ENCODE results near the gene SERPINB1. TPM values are rescaled to one million over a fixed set of nuclear protein-coding genes. Genes with fewer than 3 reads are reported as not detected.

The SERPINB1 gene
- total RNA-seq, 2 experiments from 2014 or later = 58.3 to 58.4 TPM

GRCh38 chr6:2786269-2786668 is 55.4 kb downstream of the SERPINB1 start:
- CTCF ChIA-PET = no interaction called here
- TF ChIP-seq, protein P1, sequence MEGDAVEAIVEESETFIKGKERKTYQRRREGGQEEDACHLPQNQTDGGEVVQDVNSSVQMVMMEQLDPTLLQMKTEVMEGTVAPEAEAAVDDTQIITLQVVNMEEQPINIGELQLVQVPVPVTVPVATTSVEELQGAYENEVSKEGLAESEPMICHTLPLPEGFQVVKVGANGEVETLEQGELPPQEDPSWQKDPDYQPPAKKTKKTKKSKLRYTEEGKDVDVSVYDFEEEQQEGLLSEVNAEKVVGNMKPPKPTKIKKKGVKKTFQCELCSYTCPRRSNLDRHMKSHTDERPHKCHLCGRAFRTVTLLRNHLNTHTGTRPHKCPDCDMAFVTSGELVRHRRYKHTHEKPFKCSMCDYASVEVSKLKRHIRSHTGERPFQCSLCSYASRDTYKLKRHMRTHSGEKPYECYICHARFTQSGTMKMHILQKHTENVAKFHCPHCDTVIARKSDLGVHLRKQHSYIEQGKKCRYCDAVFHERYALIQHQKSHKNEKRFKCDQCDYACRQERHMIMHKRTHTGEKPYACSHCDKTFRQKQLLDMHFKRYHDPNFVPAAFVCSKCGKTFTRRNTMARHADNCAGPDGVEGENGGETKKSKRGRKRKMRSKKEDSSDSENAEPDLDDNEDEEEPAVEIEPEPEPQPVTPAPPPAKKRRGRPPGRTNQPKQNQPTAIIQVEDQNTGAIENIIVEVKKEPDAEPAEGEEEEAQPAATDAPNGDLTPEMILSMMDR (IDR thresholded peaks at IDR 0.05) = no peak
- H3K4me1 ChIP-seq (ENCODE audit: insufficient read depth, low read length) = peaks cover 5% of the 10 kb centered on the region
- no peaks in the 10 kb centered on the region for H3K27me3 Mint-ChIP-seq
- H3K4me1 Mint-ChIP-seq (ENCODE audit: low read depth) = peaks cover 43% of the 10 kb centered on the region
- H3K9me3 Mint-ChIP-seq = no peaks in the 10 kb centered on the region
- intact Hi-C loops (cut with DNase I, micrococcal nuclease) = no loop called here
- H3K27ac Mint-ChIP-seq = no peak overlapping the region
- H3K27ac ChIP-seq (ENCODE audit: low read depth in 1 of 2, low read length in 2 of 2) = no peak overlapping the region
- no peaks in the 10 kb centered on the region for H3K9me3 ChIP-seq (ENCODE audit: control insufficient read depth in 1 of 2, insufficient read depth in 1 of 2, low read length in 2 of 2)
- POLR2A ChIA-PET = no interaction called here
- DNase-seq (no peak), ATAC-seq (ENCODE audit: poor library complexity) (no peak)
- no peak overlapping the region for H3K4me3 Mint-ChIP-seq
- no peaks in the 10 kb centered on the region for H3K27me3 ChIP-seq (ENCODE audit: control insufficient read depth in 1 of 2, insufficient read depth in 2 of 2, low read length in 2 of 2)
- H3K36me3 Mint-ChIP-seq (ENCODE audit: low read depth) = peaks cover 65% of the 10 kb centered on the region
- peaks cover 30% of the 10 kb centered on the region for H3K36me3 ChIP-seq (ENCODE audit: insufficient read depth, low read length)
- H3K4me3 ChIP-seq (ENCODE audit: low read length) = no peak overlapping the region

DNA sequence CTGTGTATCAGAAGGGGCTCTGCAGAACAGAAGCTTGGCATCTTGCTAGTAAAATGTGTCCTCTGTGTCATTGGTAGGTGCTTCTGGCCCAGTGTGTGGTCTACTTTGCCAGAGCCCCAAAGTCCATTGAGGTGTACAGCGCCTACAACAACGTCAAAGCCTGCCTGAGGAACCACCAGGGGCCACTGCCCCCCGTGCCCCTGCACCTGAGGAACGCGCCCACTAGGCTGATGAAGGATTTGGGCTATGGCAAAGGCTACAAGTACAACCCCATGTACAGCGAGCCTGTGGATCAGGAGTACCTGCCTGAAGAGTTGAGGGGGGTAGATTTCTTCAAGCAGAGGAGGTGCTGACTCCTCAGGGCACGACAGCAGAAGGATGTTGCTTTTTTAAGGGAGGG is 56.7 kb downstream of the SERPINB1 start:
- ATAC-seq (ENCODE audit: poor library complexity) (no peak), DNase-seq (no peak)
- intact Hi-C loops (cut with DNase I, micrococcal nuclease) = no loop called here
- Histone ChIP-seq H3K4me3 (ENCODE audit: low read length) (no peak overlapping the region), H3K36me3 (ENCODE audit: insufficient read depth, low read length) (peaks cover 43% of the 10 kb centered on the region), H3K4me1 (ENCODE audit: insufficient read depth, low read length) (peaks cover 5% of the 10 kb centered on the region), H3K9me3 (ENCODE audit: control insufficient read depth in 1 of 2, insufficient read depth in 1 of 2, low read length in 2 of 2) (no peaks in the 10 kb centered on the region), H3K27me3 (ENCODE audit: control insufficient read depth in 1 of 2, insufficient read depth in 2 of 2, low read length in 2 of 2) (no peaks in the 10 kb centered on the region), H3K27ac (ENCODE audit: low read depth in 1 of 2, low read length in 2 of 2) (no peak overlapping the region)
- Mint-ChIP-seq H3K27ac (no peak overlapping the region), H3K27me3 (no peaks in the 10 kb centered on the region), H3K9me3 (no peaks in the 10 kb centered on the region), H3K4me1 (ENCODE audit: low read depth) (peaks cover 35% of the 10 kb centered on the region), H3K4me3 (no peak overlapping the region), H3K36me3 (ENCODE audit: low read depth) (peaks cover 78% of the 10 kb centered on the region)
- ChIA-PET POLR2A (interaction anchor here (0.7 kb wide), 1 partner anchor 56 kb away, joined by 4 read pairs; no protein-coding TSS in a partner anchor), CTCF (interaction anchor here (0.7 kb wide), 1 partner anchor 578 kb away, joined by 3 read pairs; no protein-coding TSS in a partner anchor)
- TF ChIP-seq, protein P1 (IDR thresholded peaks at IDR 0.05) = no peak

GRCh38 chr6:2784061-2784460 is 57.6 kb downstream of the SERPINB1 start:
- POLR2A ChIA-PET = interaction anchor here (0.9 to 1.4 kb wide), 2 partner anchors 9 to 18 kb away, joined by 3 to 5 read pairs; no protein-coding TSS in a partner anchor
- H3K4me3 Mint-ChIP-seq = no peak overlapping the region
- peaks cover 51% of the 10 kb centered on the region for H3K36me3 ChIP-seq (ENCODE audit: insufficient read depth, low read length)

More at GRCh38 chr6:2784061-2784460, 57.6 kb downstream of the SERPINB1 start:
- Histone ChIP-seq H3K9me3 (ENCODE audit: control insufficient read depth in 1 of 2, insufficient read depth in 1 of 2, low read length in 2 of 2) (no peaks in the 10 kb centered on the region), H3K4me3 (ENCODE audit: low read length) (no peak overlapping the region), H3K4me1 (ENCODE audit: insufficient read depth, low read length) (peaks cover 5% of the 10 kb centered on the region), H3K27ac (ENCODE audit: low read depth in 1 of 2, low read length in 2 of 2) (no peak overlapping the region), H3K27me3 (ENCODE audit: control insufficient read depth in 1 of 2, insufficient read depth in 2 of 2, low read length in 2 of 2) (no peaks in the 10 kb centered on the region)
- Mint-ChIP-seq H3K36me3 (ENCODE audit: low read depth) (peaks cover 87% of the 10 kb centered on the region), H3K9me3 (no peaks in the 10 kb centered on the region), H3K27me3 (no peaks in the 10 kb centered on the region), H3K4me1 (ENCODE audit: low read depth) (peaks cover 39% of the 10 kb centered on the region), H3K27ac (peak overlapping the region; percentile 19)
- no peak for ATAC-seq (ENCODE audit: poor library complexity)
- intact Hi-C loops (cut with DNase I, micrococcal nuclease) = no loop called here
- CTCF ChIA-PET = interaction anchor here (1.4 kb wide), 1 partner anchor 17 kb away, joined by 3 read pairs; no protein-coding TSS in a partner anchor
- TF ChIP-seq, protein P1 (IDR thresholded peaks at IDR 0.05) = no peak
- no peak for DNase-seq
